ENCODE measurements around the gene TAS1R2. TPM values are rescaled to one million over a fixed set of nuclear protein-coding genes. Genes with fewer than 3 reads are reported as not detected.

Gene TAS1R2
- total RNA-seq, 1 experiment from 2014 or later, result not detected

GRCh38 chr1:18901147-18901951, 41.9 kb upstream of the TAS1R2 start:
- Mint-ChIP-seq H3K4me3 (peak overlapping the region; percentile 95 to 99), H3K9me3 (no peaks in the 10 kb centered on the region), H3K27me3 (ENCODE audit: low read depth) (peaks cover 8% of the 10 kb centered on the region; the same call in 1 of the 2 replicates), H3K27ac (no peak overlapping the region; a peak in 2 of 7 replicates), H3K36me3 (ENCODE audit: insufficient read depth in 1 of 3, low read depth in 3 of 3) (peaks cover 0 to 2% (median 0%) of the 10 kb centered on the region in 3 experiments; a peak in 4 of 7 replicates), H3K4me1 (peaks cover 12 to 16% of the 10 kb centered on the region in 2 experiments)
- Histone ChIP-seq H2AFZ (ENCODE audit: low read length) (no peak overlapping the region), H3K56ac (ENCODE audit: insufficient read length, low read depth, low read length) (no peak overlapping the region), H2BK15ac (ENCODE audit: low read depth, low read length) (no peak overlapping the region), H3K4ac (ENCODE audit: low read depth, low read length) (no peak overlapping the region), H3K23me2 (ENCODE audit: insufficient read length, low read depth, low read length, poor library complexity, severe bottlenecking) (peaks cover 4% of the 10 kb centered on the region), H3K27me3 (ENCODE audit: insufficient read depth, low read length) (no peaks in the 10 kb centered on the region), H4K20me1 (ENCODE audit: control insufficient read depth, insufficient read depth, insufficient read length) (no peaks in the 10 kb centered on the region), H4K5ac (ENCODE audit: insufficient read length, low read depth, low read length) (no peak overlapping the region), H3K14ac (ENCODE audit: insufficient read depth, low read length) (no peak overlapping the region), H3K23ac (ENCODE audit: insufficient read length, low read depth, low read length) (no peak overlapping the region), H4K8ac (replicated peaks; ENCODE audit: insufficient read length, low read depth, low read length) (no peak overlapping the region), H3K9me3 (ENCODE audit: control insufficient read depth, low read depth, low read length) (no peaks in the 10 kb centered on the region), H3K27ac (ENCODE audit: insufficient read length, low read depth, low read length) (no peak overlapping the region), H3K79me1 (ENCODE audit: insufficient read depth, low read depth, low read length, poor library complexity, severe bottlenecking) (no peaks in the 10 kb centered on the region), H4K91ac (ENCODE audit: insufficient read length, low read depth, low read length) (no peak overlapping the region), H2BK20ac (ENCODE audit: low read depth, low read length, poor library complexity, severe bottlenecking) (no peak overlapping the region), H2BK5ac (ENCODE audit: insufficient read length, low read length) (no peak overlapping the region), H3K4me2 (ENCODE audit: insufficient read depth, insufficient read length, low read length) (peak overlapping the region; percentile 61), H2AK5ac (ENCODE audit: insufficient read length, low read length) (no peak overlapping the region), H3K79me2 (ENCODE audit: insufficient read depth, low read length) (no peaks in the 10 kb centered on the region), H2BK120ac (ENCODE audit: low read depth, low read length, poor library complexity, severe bottlenecking) (no peak overlapping the region), H2BK12ac (ENCODE audit: insufficient read length, low read depth, low read length) (no peak overlapping the region), H3T11ph (ENCODE audit: low read length) (no peak overlapping the region), H3K18ac (ENCODE audit: insufficient read length, low read depth, low read length) (no peak overlapping the region), H3K9ac (ENCODE audit: extremely low read depth, insufficient read length, low read length) (no peak overlapping the region), H3K4me1 (ENCODE audit: insufficient read depth, low read length) (no peaks in the 10 kb centered on the region)
- no peak for DNase-seq
- no CpG with 5 or more reads among the region's 9 CpGs for WGBS (ENCODE audit: extremely low coverage, insufficient read length, low lambda C conversion rate)
- TF ChIP-seq CTCF (conservative IDR thresholded peaks at IDR 0.05), result no peak

Data from H9 (cell line).